IPS-NIHi7 (cell line): Measurements from ENCODE around the gene FBXO10.

Experiments used
- DNase-seq: peaks from one replicate; pipeline ENCODE4 v3.0.0; 2012; ENCODE audit warnings: mixed read lengths; ENCODE audit errors: extremely low spot score

Gene FBXO10

GRCh38 chr9:37592108-37592951, 16.1 kb upstream of the FBXO10 start, which contains the start of gene TOMM5:
Gene TOMM5 (minus strand): TSS chr9:37592597. CDS start chr9:37592532, 65 bp downstream.
- DNase-seq, result peak; percentile 84

GRCh38 chr9:37587521-37587920, 11.3 kb upstream of the FBXO10 start:
- DNase-seq, result no peak

GRCh38 chr9:37583522-37584121, 7.4 kb upstream of the FBXO10 start:
- no peak for DNase-seq

DNA sequence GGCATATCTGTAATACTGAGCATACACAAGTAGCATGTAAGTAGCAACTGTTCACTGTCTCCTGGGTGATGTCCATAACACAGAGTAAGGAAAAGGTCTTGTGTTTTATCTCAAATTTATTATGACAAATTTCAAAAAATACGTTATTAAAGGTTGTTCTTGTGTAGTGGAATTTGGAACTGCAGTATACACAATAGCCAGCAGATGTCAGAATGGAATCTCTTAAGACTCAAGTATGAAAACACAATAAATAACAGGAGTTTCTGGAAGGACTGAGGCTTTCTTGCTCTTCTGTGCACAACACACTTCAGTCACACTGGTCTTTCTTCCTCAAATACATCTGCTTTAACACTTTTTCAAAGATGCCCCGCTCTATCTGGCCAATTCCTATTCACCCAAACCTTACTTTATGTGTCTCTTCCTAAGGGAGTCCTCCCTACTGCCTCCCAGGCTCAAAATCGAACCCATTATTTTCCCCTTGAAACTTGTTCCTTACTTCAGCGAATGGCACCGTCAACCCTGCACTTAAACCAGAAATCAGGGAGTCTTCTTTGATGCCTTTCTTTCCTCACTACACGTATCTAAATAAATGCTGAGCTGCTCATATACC, 6.5 kb upstream of the FBXO10 start:
- no peak for DNase-seq

DNA sequence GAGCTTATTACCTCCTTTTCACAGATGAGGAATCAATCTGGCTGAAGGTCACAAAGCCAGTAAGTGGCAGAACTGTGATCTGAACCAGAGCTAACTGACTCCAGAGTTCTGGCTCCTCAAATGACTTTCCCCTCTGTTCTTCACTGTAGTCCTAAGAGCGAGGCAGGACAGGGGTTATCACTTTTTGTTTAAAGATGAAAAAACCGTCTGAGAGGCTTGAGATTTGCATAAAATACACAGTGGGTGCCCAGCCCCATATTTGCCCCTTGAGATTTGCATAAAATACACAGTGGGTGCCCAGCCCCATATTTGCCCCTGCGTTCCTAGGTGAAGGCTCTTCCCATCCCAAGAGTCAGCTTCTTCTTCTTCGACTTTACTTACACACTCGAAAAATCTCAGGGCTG, 667 bp downstream of the FBXO10 start:
- DNase-seq, result no peak

DNA sequence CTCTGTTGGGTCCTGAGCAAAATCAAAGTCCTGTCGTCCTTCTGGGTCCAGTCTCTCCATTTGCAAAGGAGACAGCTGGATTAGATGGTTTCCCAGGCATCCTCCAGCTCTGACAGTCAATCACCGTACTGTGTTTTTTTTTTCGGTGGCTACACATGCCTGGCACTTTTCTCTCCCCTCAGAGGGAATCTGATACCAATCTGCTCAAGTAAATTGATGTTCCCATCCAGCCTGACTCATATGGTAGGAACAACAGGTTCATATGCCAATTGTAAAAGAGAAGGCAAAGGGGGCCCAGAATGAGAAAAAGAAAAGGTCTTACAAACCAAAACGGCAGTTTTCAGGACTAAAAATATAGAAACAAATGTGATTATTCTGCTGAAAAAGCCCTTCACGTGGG, 1.2 kb downstream of the FBXO10 start:
- DNase-seq, result no peak

DNA sequence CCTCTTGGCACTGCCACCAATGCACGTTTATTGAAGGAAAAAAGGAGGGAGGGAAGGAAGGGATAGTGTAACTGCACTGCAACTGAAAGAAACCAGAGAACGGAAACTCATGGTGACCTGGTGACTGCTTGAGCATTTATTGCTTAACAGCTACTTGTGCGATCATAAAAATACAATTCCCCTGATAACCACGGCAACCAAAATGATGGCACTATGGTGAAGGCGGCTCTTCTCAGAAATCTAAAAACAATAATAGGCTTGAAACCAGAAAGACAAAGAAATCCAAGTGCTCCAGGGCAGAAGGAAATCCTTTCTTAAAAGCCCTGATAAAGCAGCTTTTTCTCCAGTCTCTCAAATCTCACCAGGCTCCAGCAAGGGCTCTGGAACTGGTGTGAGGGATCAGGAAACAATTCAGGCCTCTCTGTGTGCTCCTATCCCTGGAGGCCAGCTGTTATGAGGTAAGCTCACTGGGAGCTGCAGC, 1.9 kb downstream of the FBXO10 start:
- no peak for DNase-seq

GRCh38 chr9:37571282-37571681, 4.9 kb downstream of the FBXO10 start:
- no peak for DNase-seq

- no peak for DNase-seq
These were observed 9.5 kb downstream of the FBXO10 start for GRCh38 chr9:37566716-37567115.

GRCh38 chr9:37565661-37566618, 10.2 kb downstream of the FBXO10 start:
- DNase-seq, result no peak

DNA sequence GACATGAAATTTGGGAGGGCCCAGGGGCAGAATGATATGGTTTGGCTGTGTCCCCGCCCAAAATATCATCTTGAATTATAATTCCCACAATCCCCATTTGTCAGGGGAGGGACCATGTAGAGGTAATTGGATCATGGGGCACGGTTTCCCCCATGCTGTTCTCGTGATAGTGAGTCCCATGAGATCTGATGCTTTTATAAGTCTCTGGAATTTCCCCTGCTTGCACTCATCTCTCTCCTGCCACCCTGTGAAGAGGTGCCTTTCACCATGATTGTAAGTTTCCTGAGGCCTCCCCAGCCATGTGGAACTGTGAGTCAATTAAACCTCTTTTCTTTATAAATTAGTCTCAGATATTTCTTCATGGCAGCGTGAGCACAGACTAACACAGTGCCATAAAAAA, 11.3 kb downstream of the FBXO10 start:
- no peak for DNase-seq

GRCh38 chr9:37563806-37564513, 12.2 kb downstream of the FBXO10 start:
- DNase-seq, result no peak

GRCh38 chr9:37562826-37563225, 13.4 kb downstream of the FBXO10 start:
- DNase-seq, result no peak

GRCh38 chr9:37561682-37562081, 14.5 kb downstream of the FBXO10 start:
- DNase-seq, result no peak

DNA sequence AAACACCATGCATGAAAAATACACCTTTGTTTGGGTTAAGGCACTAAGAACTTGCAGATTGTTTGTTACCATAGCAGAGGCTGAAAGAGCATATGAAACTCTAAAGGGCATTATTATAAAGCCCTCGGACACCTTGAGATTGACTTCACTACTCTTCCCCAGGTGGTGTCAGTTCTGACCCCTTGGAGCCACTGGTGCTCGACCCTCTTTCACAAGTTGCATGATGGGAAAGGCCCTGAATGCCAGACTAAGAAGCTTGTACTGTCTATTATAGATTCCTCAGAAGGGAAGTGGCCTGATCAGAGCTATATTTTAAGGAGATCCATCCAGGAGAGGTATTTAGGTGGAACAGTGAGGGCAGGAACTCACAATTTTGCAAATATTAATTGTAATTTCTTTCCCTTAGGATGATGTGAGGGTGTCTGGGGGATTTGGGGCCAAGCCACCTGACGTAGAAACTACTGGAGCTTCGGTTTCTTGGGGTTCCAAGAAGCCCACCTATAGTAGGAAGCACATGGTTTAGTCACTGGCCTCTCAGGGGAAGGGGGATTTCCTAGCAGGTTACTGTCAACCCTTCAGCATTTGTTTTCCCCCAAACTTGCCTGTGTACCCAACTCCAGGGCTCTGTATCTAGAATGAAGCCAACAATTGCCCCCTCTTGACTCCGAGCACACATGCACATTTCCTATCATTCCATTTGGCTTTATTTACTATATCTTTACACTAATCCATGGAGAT, 16.2 kb downstream of the FBXO10 start:
- DNase-seq, result no peak

GRCh38 chr9:37559125-37559524, 17.1 kb downstream of the FBXO10 start:
- DNase-seq, result no peak

DNA sequence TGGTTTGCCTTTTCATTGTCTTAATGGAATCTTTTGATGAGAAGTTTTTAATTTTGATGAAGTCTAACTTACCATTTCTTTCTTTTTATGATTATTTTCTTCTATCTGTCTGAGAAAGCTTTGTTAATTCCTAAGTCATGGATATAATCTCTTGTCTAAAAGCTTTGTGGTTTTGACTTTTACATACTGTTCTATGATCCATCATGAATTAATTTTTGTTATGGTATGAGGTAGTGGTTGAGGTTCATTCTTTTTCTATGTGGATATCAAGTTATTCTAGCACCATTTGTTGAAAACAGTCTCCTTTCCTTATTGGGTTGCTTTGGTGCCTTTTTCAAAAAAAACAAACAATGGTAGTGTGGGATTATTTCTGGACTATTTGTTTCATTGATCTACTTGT, 20.4 kb downstream of the FBXO10 start:
- no peak for DNase-seq

GRCh38 chr9:37554318-37554717, 21.9 kb downstream of the FBXO10 start:
- DNase-seq, result no peak

- no peak for DNase-seq
These were observed 24.3 kb downstream of the FBXO10 start for GRCh38 chr9:37551888-37552287.

- DNase-seq, result no peak
These were observed 24.7 kb downstream of the FBXO10 start for GRCh38 chr9:37551468-37551867.
